Natural killer cell (primary cell): Measurements from ENCODE around the gene MYO3A. TPM values are rescaled to one million over a fixed set of nuclear protein-coding genes. Genes with fewer than 3 reads are reported as not detected.

Experiments used
- ATAC-seq, 3 donors: fragments of 150-1000 bp in 2 of 3; fragments of 200-7000 bp in 1 of 3; cut with Tn5 transposase; 1 replicate in 1 of 3; 2 replicates in 2 of 3; pipeline ENCODE4 v1.10.0; 2021; ENCODE audit warnings: mild to moderate bottlenecking in 2 of 3, moderate library complexity in 2 of 3
- DNase-seq, 2 donors: peaks; one replicate each; pipeline versions ENCODE4 v3.0.0 to v3.0.0-alpha.2; 2013 to 2021; ENCODE audit warnings: mixed read lengths in 1 of 2
- H3K27ac ChIP-seq: one replicate; pipeline ENCODE4 v1.5.1; 2013; ENCODE audit warnings: mild to moderate bottlenecking, low read length
- H3K27me3 ChIP-seq: one replicate; pipeline ENCODE4 v1.6.1; 2013; ENCODE audit warnings: low read length; ENCODE audit not compliant: control insufficient read depth, insufficient read depth
- H3K36me3 ChIP-seq: one replicate; pipeline ENCODE4 v1.6.1; 2013; ENCODE audit warnings: low read length; ENCODE audit not compliant: control insufficient read depth, insufficient read depth
- H3K4me1 ChIP-seq: one replicate; pipeline ENCODE4 v1.6.1; 2013; ENCODE audit warnings: low read length; ENCODE audit not compliant: control insufficient read depth, insufficient read depth
- H3K4me3 ChIP-seq: one replicate; pipeline ENCODE4 v1.5.1; 2013; ENCODE audit warnings: low read length
- H3K9me3 ChIP-seq: one replicate; pipeline ENCODE4 v1.6.1; 2013; ENCODE audit warnings: low read length; ENCODE audit not compliant: control insufficient read depth, insufficient read depth
- H3K27ac Mint-ChIP-seq, 2 donors: one replicate each; pipeline ENCODE4 v1.8.0; 2022; ENCODE audit warnings: mild to moderate bottlenecking in 2 of 2, mixed read lengths in 2 of 2, moderate library complexity in 1 of 2
- H3K27me3 Mint-ChIP-seq, 2 donors: one replicate each; pipeline ENCODE4 v1.8.0; 2022; ENCODE audit warnings: low read depth in 2 of 2, mixed read lengths in 2 of 2
- H3K36me3 Mint-ChIP-seq: one replicate; pipeline ENCODE4 v1.8.0; 2022; ENCODE audit warnings: mixed read lengths
- H3K4me1 Mint-ChIP-seq, 2 donors: one replicate each; pipeline ENCODE4 v1.8.0; 2022; ENCODE audit warnings: mixed read lengths in 2 of 2
- H3K4me3 Mint-ChIP-seq: one replicate; pipeline ENCODE4 v1.8.0; 2022; ENCODE audit warnings: mild to moderate bottlenecking, moderate library complexity, mixed read lengths
- H3K9me3 Mint-ChIP-seq, 2 donors: one replicate each; pipeline ENCODE4 v1.8.0; 2022; ENCODE audit warnings: mixed read lengths in 2 of 2
- whole genome bisulfite sequencing: methylation state at CpG from one replicate; pipeline ENCODE4 v1.1.7; 2013; ENCODE audit warnings: missing lambda C conversion rate; ENCODE audit not compliant: insufficient coverage; 5-methylcytosine and 5-hydroxymethylcytosine counted together
- intact Hi-C: fragments of 100-400 bp; cut with micrococcal nuclease; formaldehyde crosslinking; loops from one replicate; pipeline ENCODE4 v1.14.2; 2022
- total RNA-seq, 4 donors: library from RNA; stranded (reverse); fragments of 120-200 nt in 1 of 4; gene quantifications; one replicate each; pipeline versions ENCODE4 v1.2.3 to v1.2.4, GENCODE V29; 2013 to 2022
- TF ChIP-seq, protein P1 (sequence below): fragments of 200-600 bp; IDR thresholded peaks from one replicate; pipeline ENCODE4 v1.8.0; 2022; ENCODE audit warnings: antibody characterized with exemption

The MYO3A gene
- total RNA-seq, 3 donors from 2014 or later (not counting 1 experiment from before 2014, with no cell fraction given): not detected

DNA sequence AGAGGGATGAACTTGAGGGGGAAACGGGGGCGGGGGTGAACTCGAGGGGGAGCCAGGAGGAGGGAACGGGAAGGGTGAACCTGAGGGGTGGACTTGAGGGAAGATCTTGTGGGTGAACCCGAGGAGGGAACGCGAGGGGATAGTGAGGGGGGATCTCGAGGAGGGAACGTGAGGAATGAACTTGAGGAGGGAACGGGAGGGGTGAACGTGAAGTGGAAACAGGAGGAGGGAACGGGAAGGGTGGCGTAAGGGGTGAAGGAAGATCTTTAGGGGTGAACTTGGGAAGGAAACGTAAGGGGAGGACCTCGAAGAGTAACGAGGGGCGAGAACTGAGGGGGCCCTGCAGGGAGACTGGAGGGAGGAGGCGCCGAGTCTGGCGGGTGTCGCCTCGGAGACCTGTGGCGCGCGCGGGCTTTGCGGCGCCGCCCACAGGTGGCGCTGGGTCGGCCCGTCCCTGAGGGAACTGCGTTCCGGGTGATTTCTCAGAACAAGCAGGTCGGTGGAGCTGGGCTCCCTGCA is 651 bp downstream of the MYO3A start:
- H3K27ac Mint-ChIP-seq: no peak overlapping the region
- no peaks in the 10 kb centered on the region for H3K9me3 Mint-ChIP-seq
- H3K27ac ChIP-seq: no peak overlapping the region
- no peaks in the 10 kb centered on the region for H3K4me1 ChIP-seq
- ATAC-seq (no peak), DNase-seq (peak in 1 of 2 donors; percentile 15)
- no peaks in the 10 kb centered on the region for H3K36me3 ChIP-seq
- H3K27me3 ChIP-seq: peaks cover 15% of the 10 kb centered on the region
- H3K4me3 ChIP-seq: peak overlapping the region; percentile 29
- peaks cover 24 to 52% of the 10 kb centered on the region in 2 donors for H3K27me3 Mint-ChIP-seq
- TF ChIP-seq, protein P1, sequence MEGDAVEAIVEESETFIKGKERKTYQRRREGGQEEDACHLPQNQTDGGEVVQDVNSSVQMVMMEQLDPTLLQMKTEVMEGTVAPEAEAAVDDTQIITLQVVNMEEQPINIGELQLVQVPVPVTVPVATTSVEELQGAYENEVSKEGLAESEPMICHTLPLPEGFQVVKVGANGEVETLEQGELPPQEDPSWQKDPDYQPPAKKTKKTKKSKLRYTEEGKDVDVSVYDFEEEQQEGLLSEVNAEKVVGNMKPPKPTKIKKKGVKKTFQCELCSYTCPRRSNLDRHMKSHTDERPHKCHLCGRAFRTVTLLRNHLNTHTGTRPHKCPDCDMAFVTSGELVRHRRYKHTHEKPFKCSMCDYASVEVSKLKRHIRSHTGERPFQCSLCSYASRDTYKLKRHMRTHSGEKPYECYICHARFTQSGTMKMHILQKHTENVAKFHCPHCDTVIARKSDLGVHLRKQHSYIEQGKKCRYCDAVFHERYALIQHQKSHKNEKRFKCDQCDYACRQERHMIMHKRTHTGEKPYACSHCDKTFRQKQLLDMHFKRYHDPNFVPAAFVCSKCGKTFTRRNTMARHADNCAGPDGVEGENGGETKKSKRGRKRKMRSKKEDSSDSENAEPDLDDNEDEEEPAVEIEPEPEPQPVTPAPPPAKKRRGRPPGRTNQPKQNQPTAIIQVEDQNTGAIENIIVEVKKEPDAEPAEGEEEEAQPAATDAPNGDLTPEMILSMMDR: no peak
- H3K4me1 Mint-ChIP-seq: peaks cover 0 to 5% of the 10 kb centered on the region in 2 donors
- peak overlapping the region; percentile 28 for H3K4me3 Mint-ChIP-seq
- H3K9me3 ChIP-seq: no peaks in the 10 kb centered on the region
- WGBS: under 1% methylated on average over 35 of the region's 35 CpGs
- H3K36me3 Mint-ChIP-seq: no peaks in the 10 kb centered on the region
- intact Hi-C loops: no loop called here

DNA sequence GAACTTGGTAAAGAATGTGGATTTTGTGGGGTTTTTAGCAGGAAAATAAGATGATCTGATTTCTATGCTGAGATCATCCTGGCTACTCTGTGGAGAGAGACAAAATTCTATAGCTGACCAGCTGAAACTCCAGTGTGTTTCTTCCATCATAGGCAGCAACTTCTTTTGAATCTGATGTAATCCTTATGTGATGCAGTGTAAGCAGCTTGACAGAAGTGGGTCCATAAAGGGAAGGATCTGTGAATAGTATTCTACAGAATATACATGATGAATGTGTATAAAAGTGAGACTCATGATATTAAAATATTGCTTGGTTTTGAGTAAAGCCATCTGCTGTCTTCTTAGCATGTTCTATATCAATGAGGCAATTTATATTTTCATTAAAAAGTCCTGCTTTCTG is 4.4 kb downstream of the MYO3A start:
- no peak overlapping the region for H3K27ac Mint-ChIP-seq
- H3K27me3 ChIP-seq: peaks cover 13% of the 10 kb centered on the region
- no peaks in the 10 kb centered on the region for H3K36me3 ChIP-seq
- TF ChIP-seq, protein P1: no peak
- no peaks in the 10 kb centered on the region for H3K9me3 ChIP-seq
- DNase-seq (no peak), ATAC-seq (no peak)
- H3K27me3 Mint-ChIP-seq: peaks cover 21 to 46% of the 10 kb centered on the region in 2 donors
- no peak overlapping the region for H3K4me3 ChIP-seq
- H3K4me1 ChIP-seq: no peaks in the 10 kb centered on the region
- intact Hi-C loops: no loop called here
- no peaks in the 10 kb centered on the region for H3K36me3 Mint-ChIP-seq
- H3K4me3 Mint-ChIP-seq: no peak overlapping the region
- H3K9me3 Mint-ChIP-seq: peaks cover 0 to under 1% of the 10 kb centered on the region in 2 donors
- H3K4me1 Mint-ChIP-seq: peaks cover 0 to 5% of the 10 kb centered on the region in 2 donors
- no peak overlapping the region for H3K27ac ChIP-seq

DNA sequence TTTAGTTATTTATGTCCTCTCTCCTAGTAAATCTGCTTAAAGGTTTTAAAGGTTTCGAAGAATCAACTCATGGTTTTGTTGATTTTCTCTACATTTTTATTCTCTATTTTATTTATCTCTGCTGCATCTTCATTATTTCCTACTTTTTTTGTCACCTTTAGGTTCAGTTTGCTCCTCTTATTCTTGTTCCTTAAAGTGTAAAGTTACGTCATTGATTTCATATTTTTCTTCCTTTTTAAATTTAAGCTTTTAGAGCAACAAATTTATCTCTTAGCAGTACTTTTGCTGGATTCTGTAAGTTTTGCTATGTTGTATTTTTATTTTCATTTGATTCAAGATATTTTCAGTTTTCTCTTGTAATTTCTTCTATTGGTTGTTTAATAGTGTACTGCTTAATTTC is 10.7 kb downstream of the MYO3A start:
- H3K4me3 Mint-ChIP-seq: no peak overlapping the region

More for the DNA sequence above, 10.7 kb downstream of the MYO3A start:
- ATAC-seq (no peak), DNase-seq (no peak)
- Histone ChIP-seq H3K4me1 (no peaks in the 10 kb centered on the region), H3K36me3 (no peaks in the 10 kb centered on the region), H3K4me3 (no peak overlapping the region), H3K27ac (no peak overlapping the region), H3K9me3 (no peaks in the 10 kb centered on the region), H3K27me3 (no peaks in the 10 kb centered on the region)
- no peaks in the 10 kb centered on the region for H3K36me3 Mint-ChIP-seq
- peaks cover 13 to 16% of the 10 kb centered on the region in 2 donors for H3K9me3 Mint-ChIP-seq
- no peaks in the 10 kb centered on the region for H3K4me1 Mint-ChIP-seq
- H3K27ac Mint-ChIP-seq: no peak overlapping the region
- peaks cover 12 to 15% of the 10 kb centered on the region in 2 donors for H3K27me3 Mint-ChIP-seq
- intact Hi-C loops: no loop called here
- TF ChIP-seq, protein P1: no peak
- WGBS: 100% methylated on average over 1 of the region's 2 CpGs
